Sigmoid colon (tissue), 7 donors: Measurements from ENCODE around the gene NOC2L. TPM values are rescaled to one million over a fixed set of nuclear protein-coding genes. Genes with fewer than 3 reads are reported as not detected.

Source experiments
- DNase-seq: peaks from one replicate; pipeline ENCODE4 v3.0.0-alpha.2; 2019
- H3K27ac ChIP-seq, 4 donors: fragments of 200-600 bp; sonication (generic); one replicate each; pipeline ENCODE4 v1.5.1; 2016 to 2019; ENCODE audit warnings: mild to moderate bottlenecking in 1 of 4
- H3K27me3 ChIP-seq, 3 donors: fragments of 200-600 bp; sonication (generic); one replicate each; pipeline ENCODE4 v1.5.1; 2019; ENCODE audit warnings: mild to moderate bottlenecking in 1 of 3
- H3K36me3 ChIP-seq, 4 donors: fragments of 200-600 bp; sonication (generic); one replicate each; pipeline ENCODE4 v1.5.1; 2016 to 2019
- H3K4me1 ChIP-seq, 4 donors: fragments of 200-600 bp; sonication (generic); one replicate each; pipeline ENCODE4 v1.5.1; 2017 to 2019
- H3K4me3 ChIP-seq, 4 donors: fragments of 200-600 bp; sonication (generic); one replicate each; pipeline ENCODE4 v1.5.1; 2017 to 2019; ENCODE audit warnings: mild to moderate bottlenecking in 2 of 4, moderate library complexity in 1 of 4
- H3K9me3 ChIP-seq, 4 donors: fragments of 200-600 bp in 3 of 4; sonication (generic) in 3 of 4; one replicate each; pipeline versions ENCODE4 v1.5.1 to v1.6.1; 2013 to 2019
- EP300 ChIP-seq, 4 donors: sonication (generic); formaldehyde crosslinking; IDR thresholded peaks; one replicate each; pipeline ENCODE4 v1.6.1; 2017; ENCODE audit warnings: antibody characterized with exemption in 4 of 4
- POLR2A ChIP-seq, 2 donors: fragments of 450-650 bp; IDR thresholded peaks; one replicate each; pipeline ENCODE4 v1.6.1; 2016; ENCODE audit warnings: antibody characterized with exemption in 2 of 2, mild to moderate bottlenecking in 2 of 2, moderate library complexity in 2 of 2
- POLR2AphosphoS5 ChIP-seq, 4 donors: sonication (generic); formaldehyde crosslinking; IDR thresholded peaks; one replicate each; pipeline ENCODE4 v1.6.1; 2017; ENCODE audit warnings: antibody characterized with exemption in 4 of 4
- WGBS, 2 donors: extraction: QIAGEN DNeasy Blood & Tissue Kit; methylation state at CpG; one replicate each; pipeline ENCODE4 v1.1.7; 2013; 5-methylcytosine and 5-hydroxymethylcytosine counted together
- intact Hi-C: fragments of 100-400 bp; cut with DNase I; formaldehyde crosslinking; loops from one replicate; pipeline ENCODE4 v1.15.1; 2023
- polyA plus RNA-seq, 3 donors: library from polyadenylated mRNA; stranded (reverse); fragments of 200-250 nt; gene quantifications; one replicate each; pipeline ENCODE4 v1.2.3, GENCODE V29; 2013
- total RNA-seq, 4 donors: library from RNA; depleted of rRNA; stranded (reverse); fragments of >200 nt; gene quantifications; one replicate each; pipeline ENCODE4 v1.1.0, GENCODE V29; 2016
- TF ChIP-seq, protein P1 (sequence below), 4 experiments: fragments of 450-650 bp in 3 of 4; fragments of 200-600 bp in 1 of 4; IDR thresholded peaks; one replicate each; pipeline ENCODE4 v1.5.1; 2016 to 2019; ENCODE audit warnings: antibody characterized with exemption in 4 of 4, mild to moderate bottlenecking in 3 of 4, moderate library complexity in 2 of 4
- donor health status: healthy with polysubstance abuse.
- donor health status: Bipolar disorder and iron deficiency.
- donor health status: healthy.

NOC2L gene
- total and polyA plus RNA-seq, 7 donors, result 25.4 to 81.6 (median 27.1) TPM

DNA sequence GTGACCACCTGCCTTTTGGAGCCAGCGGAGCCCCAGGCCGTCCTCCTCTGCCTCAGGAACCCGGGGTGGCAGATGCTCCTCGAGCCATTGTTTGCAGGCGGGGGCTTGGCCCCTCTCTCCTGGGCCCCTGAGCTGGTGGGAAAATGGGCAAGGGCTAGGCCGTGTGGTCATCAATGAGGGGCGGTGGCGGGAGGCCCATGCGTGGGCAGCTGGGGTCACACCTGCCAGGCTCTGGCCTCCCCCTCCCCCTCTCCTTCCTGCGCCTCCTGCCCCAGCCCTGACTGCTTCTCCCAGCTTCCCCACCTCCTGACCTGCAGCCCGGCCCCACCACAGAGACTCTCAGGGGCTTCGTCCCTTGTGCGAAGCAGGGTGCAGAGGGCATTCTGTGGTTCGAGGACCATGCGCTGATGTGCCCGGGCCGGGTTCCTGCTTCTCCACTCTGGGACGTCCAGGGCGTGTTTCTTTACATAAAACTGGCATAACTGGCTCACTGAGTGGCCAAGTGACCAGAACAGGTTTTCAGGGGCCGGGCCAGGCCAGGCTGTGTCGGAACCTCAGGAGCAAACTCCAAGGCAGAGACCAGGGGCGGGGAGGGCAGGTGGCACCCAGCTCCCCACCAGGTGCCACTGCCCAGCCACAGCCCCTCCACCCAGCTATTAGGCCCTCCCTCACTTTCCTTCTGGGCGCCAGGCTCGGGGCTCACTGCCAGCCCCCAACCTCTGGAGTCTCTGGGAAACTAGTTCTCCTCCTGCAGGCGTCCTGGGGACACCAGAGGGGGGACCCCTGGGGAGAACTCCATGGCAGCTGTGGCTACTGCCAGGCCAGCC is 26.1 kb downstream of the NOC2L start:
- H3K27me3 ChIP-seq, result peaks cover 16 to 69% (median 45%) of the 10 kb centered on the region in 3 donors
- H3K27ac ChIP-seq, result no peak overlapping the region
- no peak overlapping the region for H3K4me3 ChIP-seq
- no peaks in the 10 kb centered on the region for H3K36me3 ChIP-seq
- no peak for DNase-seq
- intact Hi-C loops, result no loop called here
- no peaks in the 10 kb centered on the region for H3K9me3 ChIP-seq
- TF ChIP-seq POLR2A (IDR thresholded peaks at IDR 0.05), result no peak
- TF ChIP-seq, protein P1, sequence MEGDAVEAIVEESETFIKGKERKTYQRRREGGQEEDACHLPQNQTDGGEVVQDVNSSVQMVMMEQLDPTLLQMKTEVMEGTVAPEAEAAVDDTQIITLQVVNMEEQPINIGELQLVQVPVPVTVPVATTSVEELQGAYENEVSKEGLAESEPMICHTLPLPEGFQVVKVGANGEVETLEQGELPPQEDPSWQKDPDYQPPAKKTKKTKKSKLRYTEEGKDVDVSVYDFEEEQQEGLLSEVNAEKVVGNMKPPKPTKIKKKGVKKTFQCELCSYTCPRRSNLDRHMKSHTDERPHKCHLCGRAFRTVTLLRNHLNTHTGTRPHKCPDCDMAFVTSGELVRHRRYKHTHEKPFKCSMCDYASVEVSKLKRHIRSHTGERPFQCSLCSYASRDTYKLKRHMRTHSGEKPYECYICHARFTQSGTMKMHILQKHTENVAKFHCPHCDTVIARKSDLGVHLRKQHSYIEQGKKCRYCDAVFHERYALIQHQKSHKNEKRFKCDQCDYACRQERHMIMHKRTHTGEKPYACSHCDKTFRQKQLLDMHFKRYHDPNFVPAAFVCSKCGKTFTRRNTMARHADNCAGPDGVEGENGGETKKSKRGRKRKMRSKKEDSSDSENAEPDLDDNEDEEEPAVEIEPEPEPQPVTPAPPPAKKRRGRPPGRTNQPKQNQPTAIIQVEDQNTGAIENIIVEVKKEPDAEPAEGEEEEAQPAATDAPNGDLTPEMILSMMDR (IDR thresholded peaks at IDR 0.05), result no peak
- TF ChIP-seq EP300 (IDR thresholded peaks at IDR 0.05), result no peak
- peaks cover 0 to 10% (median 9%) of the 10 kb centered on the region in 4 donors for H3K4me1 ChIP-seq
- 26 to 74% methylated on average over 25 of the region's 25 CpGs for WGBS, 2 donors

DNA sequence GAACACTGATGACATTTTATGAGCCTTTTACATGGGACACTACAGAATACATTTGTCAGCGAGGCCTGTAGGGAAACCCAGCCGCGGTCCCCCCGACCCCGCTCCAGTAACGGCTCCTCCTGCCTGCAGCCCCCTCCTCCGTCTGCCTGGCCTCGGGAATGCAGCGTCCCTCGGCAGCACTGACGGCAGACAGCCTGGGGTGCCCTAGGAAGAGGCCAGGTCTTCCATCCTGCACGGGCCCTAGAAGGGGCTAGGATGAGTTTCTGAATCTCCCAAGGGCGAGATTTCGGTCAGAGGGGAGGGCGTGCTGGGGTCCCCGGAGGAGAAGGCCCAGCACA is 26.9 kb downstream of the NOC2L start:
- DNase-seq, result no peak
- 50 to 75% methylated on average over 16 of the region's 16 CpGs for WGBS, 2 donors
- Histone ChIP-seq H3K4me1 (peaks cover 0 to 10% (median 9%) of the 10 kb centered on the region in 4 donors), H3K27ac (no peak overlapping the region), H3K9me3 (no peaks in the 10 kb centered on the region), H3K27me3 (peaks cover 15 to 69% (median 44%) of the 10 kb centered on the region in 3 donors), H3K4me3 (no peak overlapping the region), H3K36me3 (no peaks in the 10 kb centered on the region)
- TF ChIP-seq EP300 (IDR thresholded peaks at IDR 0.05), result no peak
- intact Hi-C loops, result no loop called here

DNA sequence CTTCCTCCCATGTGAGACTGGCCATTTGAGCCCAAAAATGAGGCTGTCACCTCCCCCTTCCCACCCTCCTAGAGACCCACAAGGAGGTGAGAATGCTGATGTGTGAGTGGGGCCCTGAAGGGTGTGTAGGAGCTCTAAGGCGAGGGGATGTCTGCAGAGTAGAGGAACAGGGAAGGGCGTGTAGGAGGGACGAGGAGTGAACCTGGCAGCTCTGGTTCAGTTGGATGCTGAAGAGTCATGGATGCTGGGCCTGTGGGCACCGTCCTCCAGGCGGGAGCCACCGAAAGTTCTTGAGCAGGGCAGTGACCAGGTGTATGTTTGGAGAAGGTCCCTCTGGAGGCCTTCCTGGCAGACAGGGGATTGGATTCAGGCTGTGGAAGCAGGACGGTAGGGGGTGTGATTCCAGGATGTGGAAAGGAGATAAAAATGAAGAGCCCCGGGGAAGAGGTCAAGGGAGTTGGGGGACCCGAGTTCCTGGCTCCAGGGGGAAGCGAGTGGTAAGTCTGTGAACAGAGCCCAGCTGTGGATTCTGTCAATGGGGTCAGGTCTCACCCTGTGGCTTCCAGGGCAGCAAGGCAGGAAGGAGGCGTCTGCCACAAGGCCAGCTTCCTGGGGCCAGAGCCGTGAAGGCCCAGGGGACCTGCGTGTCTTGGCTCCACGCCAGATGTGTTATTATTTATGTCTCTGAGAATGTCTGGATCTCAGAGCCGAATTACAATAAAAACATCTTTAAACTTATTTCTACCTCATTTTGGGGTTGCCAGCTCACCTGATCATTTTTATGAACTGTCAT is 27.5 kb downstream of the NOC2L start:
- no peak overlapping the region for H3K27ac ChIP-seq
- no peaks in the 10 kb centered on the region for H3K36me3 ChIP-seq
- intact Hi-C loops, result no loop called here
- peaks cover 0 to 10% (median 9%) of the 10 kb centered on the region in 4 donors for H3K4me1 ChIP-seq
- H3K27me3 ChIP-seq, result peaks cover 17 to 69% (median 44%) of the 10 kb centered on the region in 3 donors
- WGBS, 2 donors, result 26 to 55% methylated on average over 15 of the region's 15 CpGs
- no peak for DNase-seq
- no peak overlapping the region for H3K4me3 ChIP-seq
- TF ChIP-seq POLR2A (IDR thresholded peaks at IDR 0.05) (no peak), EP300 (IDR thresholded peaks at IDR 0.05) (no peak), POLR2AphosphoS5 (IDR thresholded peaks at IDR 0.05) (no peak)
- TF ChIP-seq, protein P1 (IDR thresholded peaks at IDR 0.05), result no peak
- no peaks in the 10 kb centered on the region for H3K9me3 ChIP-seq

DNA sequence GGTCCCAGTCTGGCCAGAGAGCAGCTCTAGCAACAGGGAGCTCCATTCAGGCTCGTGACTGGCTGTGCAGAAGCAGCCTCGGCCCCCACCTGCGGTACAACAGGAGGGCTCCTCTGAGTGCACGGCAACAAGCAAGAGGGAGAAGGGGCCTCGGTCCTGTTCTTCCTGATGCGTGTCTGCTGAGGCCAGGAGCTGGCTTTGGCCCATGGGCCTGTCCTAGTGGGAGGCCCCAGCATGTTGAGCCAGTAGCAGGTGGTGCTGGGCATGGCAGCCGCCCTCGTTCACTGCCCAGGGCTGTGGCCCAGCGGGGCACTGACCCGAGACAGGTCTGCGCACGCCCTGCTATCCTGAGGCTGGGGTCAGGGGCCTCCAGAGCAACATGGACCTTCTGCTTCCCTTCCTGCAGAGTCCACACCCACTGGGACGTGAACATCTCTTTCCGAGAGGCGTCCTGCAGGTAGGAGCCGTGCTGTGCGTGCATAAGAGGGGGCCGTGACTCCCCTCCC is 28.4 kb downstream of the NOC2L start:
- H3K4me1 ChIP-seq, result peaks cover 0 to 11% (median 9%) of the 10 kb centered on the region in 4 donors
- H3K9me3 ChIP-seq, result no peaks in the 10 kb centered on the region
- no peaks in the 10 kb centered on the region for H3K36me3 ChIP-seq
- intact Hi-C loops, result no loop called here
- no peak overlapping the region for H3K4me3 ChIP-seq
- H3K27ac ChIP-seq, result no peak overlapping the region
- 39 to 74% methylated on average over 18 of the region's 18 CpGs for WGBS, 2 donors
- no peak for TF ChIP-seq POLR2AphosphoS5 (IDR thresholded peaks at IDR 0.05)
- no peak for TF ChIP-seq POLR2A (IDR thresholded peaks at IDR 0.05)
- TF ChIP-seq EP300 (IDR thresholded peaks at IDR 0.05), result no peak
- TF ChIP-seq, protein P1 (IDR thresholded peaks at IDR 0.05), result no peak
- no peak for DNase-seq
- peaks cover 23 to 69% (median 44%) of the 10 kb centered on the region in 3 donors for H3K27me3 ChIP-seq
